Measurements from ENCODE around the gene BET1L.
"Not testable (repeated sequence)": the region's sequence is repeated elsewhere in the genome, so short reads cannot be mapped to it uniquely, and the experiment has no call there.

DNA sequence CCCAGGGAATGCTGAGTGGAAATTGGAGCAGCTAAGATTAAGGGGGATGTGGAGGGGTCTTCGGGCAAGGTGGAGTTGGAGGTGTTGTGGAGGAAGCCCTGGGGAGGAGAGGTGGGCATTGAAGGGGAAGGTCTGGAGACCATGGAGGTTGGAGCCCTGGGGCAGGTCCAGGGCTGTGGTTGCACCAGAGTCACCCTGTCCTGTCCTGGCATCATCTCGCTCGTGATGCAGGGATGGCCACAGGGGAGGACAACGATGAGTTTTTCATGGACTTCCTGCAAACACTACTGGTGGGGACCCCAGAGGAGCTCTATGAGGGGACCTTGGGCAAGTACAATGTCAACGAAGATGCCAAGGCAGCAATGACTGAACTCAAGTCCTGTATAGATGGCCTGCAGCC lies 13.7 kb downstream of the BET1L start:
- TF ChIP-seq, protein P1, sequence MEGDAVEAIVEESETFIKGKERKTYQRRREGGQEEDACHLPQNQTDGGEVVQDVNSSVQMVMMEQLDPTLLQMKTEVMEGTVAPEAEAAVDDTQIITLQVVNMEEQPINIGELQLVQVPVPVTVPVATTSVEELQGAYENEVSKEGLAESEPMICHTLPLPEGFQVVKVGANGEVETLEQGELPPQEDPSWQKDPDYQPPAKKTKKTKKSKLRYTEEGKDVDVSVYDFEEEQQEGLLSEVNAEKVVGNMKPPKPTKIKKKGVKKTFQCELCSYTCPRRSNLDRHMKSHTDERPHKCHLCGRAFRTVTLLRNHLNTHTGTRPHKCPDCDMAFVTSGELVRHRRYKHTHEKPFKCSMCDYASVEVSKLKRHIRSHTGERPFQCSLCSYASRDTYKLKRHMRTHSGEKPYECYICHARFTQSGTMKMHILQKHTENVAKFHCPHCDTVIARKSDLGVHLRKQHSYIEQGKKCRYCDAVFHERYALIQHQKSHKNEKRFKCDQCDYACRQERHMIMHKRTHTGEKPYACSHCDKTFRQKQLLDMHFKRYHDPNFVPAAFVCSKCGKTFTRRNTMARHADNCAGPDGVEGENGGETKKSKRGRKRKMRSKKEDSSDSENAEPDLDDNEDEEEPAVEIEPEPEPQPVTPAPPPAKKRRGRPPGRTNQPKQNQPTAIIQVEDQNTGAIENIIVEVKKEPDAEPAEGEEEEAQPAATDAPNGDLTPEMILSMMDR (IDR thresholded peaks at IDR 0.05; ENCODE audit: insufficient read depth, low read depth, low read length) = not testable (repeated sequence)
- TF ChIP-seq EZH2 (IDR thresholded peaks at IDR 0.05; ENCODE audit: insufficient read depth, low read length) = not testable (repeated sequence)

Data from astrocyte (in vitro differentiated cells and primary cell).